Measurements from ENCODE around the gene SRC. TPM values are rescaled to one million over a fixed set of nuclear protein-coding genes. Genes with fewer than 3 reads are reported as not detected.
A peak's percentile ranks its signal among the peaks of the same experiment; 100 is the strongest.
"Not testable (repeated sequence)": the region's sequence is repeated elsewhere in the genome, so short reads cannot be mapped to it uniquely, and the experiment has no call there.

SRC gene
- total RNA-seq, 4 donors from 2014 or later: 23.4 to 36.9 (median 29.0) TPM

DNA sequence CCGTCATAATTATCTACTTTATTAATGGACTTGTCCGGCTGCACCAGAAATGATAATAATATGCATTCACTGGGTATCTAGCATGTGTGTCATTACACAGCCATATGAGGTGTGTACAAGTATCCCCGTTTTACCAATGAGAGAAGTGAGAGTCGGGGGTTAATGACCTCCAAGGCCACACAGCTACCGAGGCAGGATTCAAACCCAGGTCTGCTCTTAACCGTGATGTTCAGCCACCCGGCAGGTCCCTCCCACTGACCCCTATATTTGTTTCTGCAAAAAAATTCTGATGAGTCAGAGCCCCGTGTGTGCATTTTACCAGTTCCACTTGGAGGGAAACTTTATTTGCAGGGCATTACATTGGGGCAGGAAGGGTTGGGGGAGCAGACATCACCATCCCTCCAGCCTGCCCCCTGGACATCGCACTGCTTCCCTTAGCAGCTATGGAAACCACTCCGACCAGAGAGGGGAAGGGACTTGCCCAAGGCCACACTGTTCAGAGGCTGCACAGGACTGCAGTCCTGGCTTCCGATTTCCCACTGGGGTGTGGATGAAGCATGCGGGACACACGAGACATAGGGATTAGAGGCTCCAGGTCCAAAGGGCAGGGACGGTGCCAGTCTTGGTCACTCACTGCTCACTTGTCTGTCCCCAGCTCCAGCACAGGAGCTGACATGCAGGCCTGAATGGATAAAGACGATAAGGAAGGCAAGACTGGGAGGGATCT is 10.1 kb upstream of the SRC start:
- WGBS, 2 donors: 53 to 61% methylated on average over 13 to 14 of the region's 15 CpGs
- no peak for TF ChIP-seq CTCF (IDR thresholded peaks at IDR 0.05)
- TF ChIP-seq EP300 (IDR thresholded peaks at IDR 0.05): no peak
- no peak for TF ChIP-seq POLR2A (IDR thresholded peaks at IDR 0.05)
- Histone ChIP-seq H3K4me3 (no peak overlapping the region), H3K4me1 (peaks cover 0 to 24% (median 11%) of the 10 kb centered on the region in 4 donors), H3K9me3 (no peaks in the 10 kb centered on the region), H3K36me3 (no peaks in the 10 kb centered on the region), H3K27ac (peak overlapping the region in 3 of 4 donors; percentile 18 to 66 (median 51)), H3K27me3 (no peaks in the 10 kb centered on the region)
- DNase-seq (ENCODE audit: low spot score in 2 of 2): no peak

- no peaks in the 10 kb centered on the region for H3K9me3 ChIP-seq
- no peak overlapping the region for H3K4me3 ChIP-seq
- DNase-seq (ENCODE audit: low spot score in 2 of 2): no peak
- H3K27me3 ChIP-seq: no peaks in the 10 kb centered on the region
- H3K4me1 ChIP-seq: peaks cover 0 to 24% (median 11%) of the 10 kb centered on the region in 4 donors
- 34 to 39% methylated on average over 9 to 11 of the region's 11 CpGs for WGBS, 2 donors
- H3K36me3 ChIP-seq: no peaks in the 10 kb centered on the region
- peak overlapping the region in 3 of 4 donors; percentile 18 to 66 (median 51) for H3K27ac ChIP-seq
- TF ChIP-seq EP300 (IDR thresholded peaks at IDR 0.05) (no peak), CTCF (IDR thresholded peaks at IDR 0.05) (no peak), POLR2A (IDR thresholded peaks at IDR 0.05) (no peak)
Measured at GRCh38 chr20:37336369-37337207, 9.4 kb upstream of the SRC start.

DNA sequence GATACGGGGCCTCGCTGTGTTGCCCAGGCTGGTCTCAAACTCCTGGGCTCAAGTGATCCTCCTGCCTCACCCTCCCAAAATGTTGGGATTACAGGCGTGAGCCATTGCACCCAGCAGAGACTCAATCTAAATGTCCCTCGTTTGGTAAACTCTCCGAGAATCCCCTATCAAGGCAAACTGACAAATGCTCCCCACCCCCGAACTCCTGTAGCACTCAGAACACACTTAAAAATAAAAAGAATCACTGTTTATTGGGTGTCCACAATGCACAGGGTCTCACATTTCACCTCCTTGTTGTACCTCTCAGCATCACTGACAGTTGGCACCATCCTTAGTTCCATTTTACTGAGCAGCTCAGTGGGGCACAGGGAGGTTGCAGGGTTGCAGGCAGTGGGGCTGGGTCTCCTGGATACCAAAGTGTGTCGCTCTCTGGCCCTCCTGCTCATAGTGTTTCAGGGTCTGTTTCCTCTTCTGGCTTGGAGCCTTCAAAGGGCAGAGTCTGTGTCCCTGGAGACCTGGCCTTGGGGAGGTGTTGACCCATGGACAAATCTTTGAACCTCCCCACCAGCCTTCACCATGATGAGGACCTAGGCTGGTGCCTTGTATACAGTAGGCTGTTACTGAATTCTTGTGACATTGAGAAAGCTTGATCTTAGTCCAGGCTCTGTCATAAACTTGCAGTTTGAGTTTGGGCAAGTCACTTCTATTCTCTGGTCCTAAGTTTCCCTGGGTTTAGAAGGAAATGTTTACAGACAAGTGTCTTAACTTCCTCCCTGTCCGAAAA is 8.5 kb upstream of the SRC start:
- Histone ChIP-seq H3K27me3 (no peaks in the 10 kb centered on the region), H3K27ac (peak overlapping the region in 1 of 4 donors; percentile 66), H3K4me1 (peaks cover 0 to 19% (median 9%) of the 10 kb centered on the region in 4 donors), H3K36me3 (no peaks in the 10 kb centered on the region), H3K4me3 (no peak overlapping the region), H3K9me3 (no peaks in the 10 kb centered on the region)
- TF ChIP-seq EP300 (IDR thresholded peaks at IDR 0.05) (no peak), CTCF (IDR thresholded peaks at IDR 0.05) (no peak), POLR2A (IDR thresholded peaks at IDR 0.05) (no peak)
- WGBS, 2 donors: 70 to 81% methylated on average over 7 to 8 of the region's 8 CpGs
- no peak for DNase-seq (ENCODE audit: low spot score in 2 of 2)

DNA sequence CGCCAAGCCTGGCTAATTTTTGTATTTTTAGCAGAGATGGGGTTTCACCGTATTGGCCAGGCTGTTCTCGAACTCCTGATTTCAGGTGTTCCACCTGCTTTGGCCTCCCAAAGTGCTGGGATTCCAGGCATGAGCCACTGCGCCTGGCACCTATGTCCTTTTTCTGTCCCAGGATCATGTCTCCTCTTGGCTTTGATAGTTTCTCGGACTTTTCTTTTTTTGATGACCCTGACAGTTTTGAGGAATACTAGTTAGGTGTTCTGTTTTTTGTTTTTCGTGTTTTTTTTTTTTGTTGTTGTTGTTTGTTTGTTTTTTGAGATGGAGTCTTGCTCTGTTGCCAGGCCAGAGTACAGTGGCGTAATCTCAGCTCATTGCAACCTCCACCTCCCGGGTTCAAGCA is 7.6 kb upstream of the SRC start:
- H3K4me3 ChIP-seq; H3K36me3 ChIP-seq; H3K27me3 ChIP-seq; DNase-seq (ENCODE audit: low spot score in 2 of 2); H3K9me3 ChIP-seq; H3K27ac ChIP-seq: not testable (repeated sequence)
- 91 to 94% methylated on average over 8 of the region's 8 CpGs for WGBS, 2 donors
- peaks cover 0 to 22% (median 8%) of the 10 kb centered on the region in 4 donors for H3K4me1 ChIP-seq

DNA sequence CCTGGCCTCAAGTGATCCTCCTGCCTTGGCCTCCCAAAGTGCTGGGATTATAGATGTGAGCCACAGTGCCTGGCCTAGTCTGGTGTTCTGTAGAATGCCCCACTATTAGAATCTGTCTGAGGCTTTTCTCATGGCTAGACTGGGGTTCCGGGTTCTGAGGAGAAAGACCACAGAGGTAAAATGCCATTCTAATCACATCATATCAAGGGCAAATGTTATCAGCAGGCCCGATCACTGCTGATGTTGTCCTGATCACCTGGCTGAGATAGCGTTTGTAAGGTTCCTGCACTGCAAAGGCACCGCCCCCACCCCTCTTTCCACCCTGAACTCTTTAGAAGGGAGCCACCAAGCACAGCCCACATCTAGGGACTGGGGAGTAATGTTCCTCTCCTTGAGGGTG is 6.7 kb upstream of the SRC start:
- Histone ChIP-seq H3K9me3 (no peaks in the 10 kb centered on the region), H3K36me3 (no peaks in the 10 kb centered on the region), H3K27ac (no peak overlapping the region), H3K4me1 (peaks cover 0 to 28% (median 12%) of the 10 kb centered on the region in 4 donors), H3K27me3 (no peaks in the 10 kb centered on the region), H3K4me3 (no peak overlapping the region)
- no peak for TF ChIP-seq POLR2A (IDR thresholded peaks at IDR 0.05)
- no peak for TF ChIP-seq CTCF (IDR thresholded peaks at IDR 0.05)
- no peak for TF ChIP-seq EP300 (IDR thresholded peaks at IDR 0.05)
- DNase-seq (ENCODE audit: low spot score in 2 of 2): no peak
- WGBS, 2 donors: 79 to 81% methylated on average over 4 of the region's 4 CpGs

- not testable (repeated sequence) for DNase-seq (ENCODE audit: low spot score in 2 of 2); H3K27me3 ChIP-seq; H3K4me3 ChIP-seq; H3K27ac ChIP-seq; H3K9me3 ChIP-seq; H3K36me3 ChIP-seq
- 91 to 92% methylated on average over 7 of the region's 7 CpGs for WGBS, 2 donors
- peaks cover 0 to 28% (median 14%) of the 10 kb centered on the region in 4 donors for H3K4me1 ChIP-seq
Measured at GRCh38 chr20:37339764-37340109, 6.2 kb upstream of the SRC start.

All from tibial nerve (tissue), 4 donors.